ENCODE results near the gene SGK2. TPM values are rescaled to one million over a fixed set of nuclear protein-coding genes. Genes with fewer than 3 reads are reported as not detected.

SGK2 gene
- total RNA-seq, 1 experiment from 2014 or later = 0.13 TPM

DNA sequence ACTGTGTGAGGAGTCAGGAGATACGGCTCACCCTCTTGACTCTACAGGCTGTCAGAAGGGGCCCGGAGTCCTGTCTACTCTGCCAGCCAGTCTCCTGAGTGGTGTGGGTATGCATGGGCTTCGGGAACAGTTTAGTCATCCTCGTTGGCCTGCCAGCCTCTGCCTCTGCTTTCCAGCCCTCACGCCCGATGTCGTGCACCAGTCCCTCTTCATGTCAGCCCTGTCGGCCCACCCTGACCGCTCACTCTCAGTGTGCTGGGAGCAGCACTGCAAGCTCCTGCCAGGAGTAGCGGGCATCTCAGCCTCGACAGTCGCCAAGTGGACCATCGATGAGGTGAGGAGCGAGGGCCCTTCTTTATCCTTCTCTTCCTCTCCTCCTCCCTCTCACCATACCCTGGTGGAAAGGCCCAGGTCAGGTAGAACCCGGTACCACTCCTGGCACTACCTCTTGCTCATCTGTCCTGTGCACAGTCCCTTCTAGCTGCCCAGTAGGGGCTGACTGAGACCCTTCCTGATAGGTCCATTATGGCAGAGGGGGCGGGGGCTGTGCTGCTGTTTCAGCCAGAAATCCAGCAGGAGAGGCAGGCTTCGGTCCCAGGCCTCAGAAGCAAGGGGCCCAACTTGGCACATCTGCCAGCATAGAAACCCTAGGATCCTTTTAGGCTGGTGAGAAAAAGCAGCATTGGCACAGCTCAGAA, 18.7 kb upstream of the SGK2 start:
- POLR2A ChIA-PET (ENCODE audit: low non-redundant PET) = no interaction called here
- Histone ChIP-seq H3K4me1 (ENCODE audit: insufficient read depth, low read length, poor library complexity, severe bottlenecking) (no peaks in the 10 kb centered on the region), H3K27me3 (replicated peaks; ENCODE audit: insufficient read depth, low read depth, low read length, poor library complexity) (no peaks in the 10 kb centered on the region), H3K9me3 (ENCODE audit: low read depth, low read length, poor library complexity, severe bottlenecking) (no peaks in the 10 kb centered on the region), H3K4me3 (ENCODE audit: low read depth, low read length, poor library complexity, severe bottlenecking) (no peak overlapping the region), H3K27ac (ENCODE audit: low read depth, low read length, poor library complexity, severe bottlenecking) (no peak overlapping the region), H3K36me3 (ENCODE audit: insufficient read depth, low read length, poor library complexity, severe bottlenecking) (no peaks in the 10 kb centered on the region)
- BruUV-seq (replicated peaks) = no TSS peak
- intact Hi-C loops (cut with micrococcal nuclease; ENCODE audit: unreplicated experiment) = loop anchor here (5.0 to 10.0 kb wide), 3 partner anchors 145 to 652 kb away; no protein-coding TSS in a partner anchor
- CTCF ChIA-PET = no interaction called here
- TF ChIP-seq EZH2 (IDR thresholded peaks at IDR 0.05; ENCODE audit: borderline replicate concordance, low read depth, low read length, poor library complexity, severe bottlenecking) (no peak), CTCF (conservative IDR thresholded peaks at IDR 0.05; ENCODE audit: low read depth, low read length) (no peak)
- no peak for DNase-seq (ENCODE audit: low spot score)

DNA sequence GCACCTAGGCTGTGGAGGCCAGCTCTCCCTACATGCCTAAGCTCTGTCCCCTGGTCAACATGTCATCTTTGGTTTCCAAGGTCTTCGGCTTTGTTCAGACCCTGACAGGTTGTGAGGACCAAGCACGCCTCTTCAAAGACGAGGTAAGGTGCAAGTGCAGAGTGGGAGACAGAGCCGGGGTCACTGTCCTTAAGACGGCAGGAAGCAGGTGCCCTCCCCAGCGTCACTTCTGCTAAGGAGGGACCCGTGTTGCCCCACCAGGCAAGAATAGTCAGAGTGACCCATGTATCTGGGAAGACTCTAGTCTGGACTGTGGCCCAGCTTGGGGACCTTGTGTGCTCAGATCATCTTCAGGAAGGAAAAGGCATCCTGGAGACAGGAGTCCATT, 18.2 kb upstream of the SGK2 start:
- TF ChIP-seq EZH2 (IDR thresholded peaks at IDR 0.05; ENCODE audit: borderline replicate concordance, low read depth, low read length, poor library complexity, severe bottlenecking) (no peak), CTCF (conservative IDR thresholded peaks at IDR 0.05; ENCODE audit: low read depth, low read length) (no peak)
- Histone ChIP-seq H3K4me1 (ENCODE audit: insufficient read depth, low read length, poor library complexity, severe bottlenecking) (no peaks in the 10 kb centered on the region), H3K27me3 (replicated peaks; ENCODE audit: insufficient read depth, low read depth, low read length, poor library complexity) (no peaks in the 10 kb centered on the region), H3K4me3 (ENCODE audit: low read depth, low read length, poor library complexity, severe bottlenecking) (no peak overlapping the region), H3K36me3 (ENCODE audit: insufficient read depth, low read length, poor library complexity, severe bottlenecking) (no peaks in the 10 kb centered on the region), H3K9me3 (ENCODE audit: low read depth, low read length, poor library complexity, severe bottlenecking) (no peaks in the 10 kb centered on the region), H3K27ac (ENCODE audit: low read depth, low read length, poor library complexity, severe bottlenecking) (no peak overlapping the region)
- DNase-seq (ENCODE audit: low spot score) = no peak
- ChIA-PET POLR2A (ENCODE audit: low non-redundant PET) (no interaction called here), CTCF (no interaction called here)
- no TSS peak for BruUV-seq (replicated peaks)
- intact Hi-C loops (cut with micrococcal nuclease; ENCODE audit: unreplicated experiment) = no loop called here

DNA sequence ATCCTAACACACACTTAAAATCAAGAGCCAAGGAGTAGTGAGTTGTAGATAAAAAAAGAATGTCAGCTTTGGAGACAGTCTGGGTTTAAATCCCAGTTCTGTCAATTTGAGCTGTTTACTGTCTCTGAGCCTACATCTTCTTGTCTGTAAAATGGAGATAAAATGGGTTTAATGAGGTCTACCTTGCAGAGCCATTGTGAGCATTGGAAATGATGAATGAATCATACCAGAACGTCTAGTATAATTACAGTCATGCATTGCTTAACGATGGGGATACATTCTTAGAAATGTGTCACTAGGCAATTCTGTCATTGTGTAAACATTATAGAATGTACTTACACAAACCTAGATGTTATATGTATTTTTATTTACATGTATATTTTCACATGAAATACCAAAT, 17.6 kb upstream of the SGK2 start:
- BruUV-seq (replicated peaks) = no TSS peak
- no peak for TF ChIP-seq EZH2 (IDR thresholded peaks at IDR 0.05; ENCODE audit: borderline replicate concordance, low read depth, low read length, poor library complexity, severe bottlenecking)
- TF ChIP-seq CTCF (conservative IDR thresholded peaks at IDR 0.05; ENCODE audit: low read depth, low read length) = no peak
- H3K36me3 ChIP-seq (ENCODE audit: insufficient read depth, low read length, poor library complexity, severe bottlenecking) = no peaks in the 10 kb centered on the region
- no peak for DNase-seq (ENCODE audit: low spot score)
- no peaks in the 10 kb centered on the region for H3K9me3 ChIP-seq (ENCODE audit: low read depth, low read length, poor library complexity, severe bottlenecking)
- H3K27me3 ChIP-seq (replicated peaks; ENCODE audit: insufficient read depth, low read depth, low read length, poor library complexity) = no peaks in the 10 kb centered on the region
- intact Hi-C loops (cut with micrococcal nuclease; ENCODE audit: unreplicated experiment) = no loop called here
- ChIA-PET POLR2A (ENCODE audit: low non-redundant PET) (no interaction called here), CTCF (no interaction called here)
- no peaks in the 10 kb centered on the region for H3K4me1 ChIP-seq (ENCODE audit: insufficient read depth, low read length, poor library complexity, severe bottlenecking)
- no peak overlapping the region for H3K4me3 ChIP-seq (ENCODE audit: low read depth, low read length, poor library complexity, severe bottlenecking)
- H3K27ac ChIP-seq (ENCODE audit: low read depth, low read length, poor library complexity, severe bottlenecking) = no peak overlapping the region
